IPS-20b (cell line): ENCODE results near the gene SCNN1G.
"Not testable (repeated sequence)": the region's sequence is repeated elsewhere in the genome, so short reads cannot be mapped to it uniquely, and the experiment has no call there.

ENCODE experiments used
- H3K27ac ChIP-seq: one replicate; pipeline ENCODE4 v1.5.1; 2013; ENCODE audit warnings: low read length
- H3K27me3 ChIP-seq: 2 replicates; pipeline ENCODE4 v1.6.1; 2013; ENCODE audit warnings: mild to moderate bottlenecking, low read length, inconsistent platforms; ENCODE audit not compliant: insufficient read depth
- H3K36me3 ChIP-seq: 2 replicates; pipeline ENCODE4 v1.6.1; 2013; ENCODE audit warnings: low read depth, mild to moderate bottlenecking, inconsistent platforms, low read length, moderate library complexity; ENCODE audit not compliant: insufficient read depth
- H3K4me1 ChIP-seq: 2 replicates; pipeline ENCODE4 v1.6.1; 2013; ENCODE audit warnings: mild to moderate bottlenecking, control low read depth, inconsistent platforms, low read length, moderate library complexity; ENCODE audit not compliant: insufficient read depth
- H3K4me3 ChIP-seq: 2 replicates; pipeline ENCODE4 v1.5.1; 2013; ENCODE audit warnings: mild to moderate bottlenecking, low read length, inconsistent platforms
- H3K9ac ChIP-seq: 2 replicates; pipeline ENCODE4 v1.6.1; 2013; ENCODE audit warnings: low read depth, mild to moderate bottlenecking, inconsistent platforms, low read length, moderate library complexity
- H3K9me3 ChIP-seq: 2 replicates; pipeline ENCODE4 v1.6.1; 2013; ENCODE audit warnings: mild to moderate bottlenecking, low read depth, low read length, inconsistent platforms; ENCODE audit not compliant: insufficient read depth

The SCNN1G gene

DNA sequence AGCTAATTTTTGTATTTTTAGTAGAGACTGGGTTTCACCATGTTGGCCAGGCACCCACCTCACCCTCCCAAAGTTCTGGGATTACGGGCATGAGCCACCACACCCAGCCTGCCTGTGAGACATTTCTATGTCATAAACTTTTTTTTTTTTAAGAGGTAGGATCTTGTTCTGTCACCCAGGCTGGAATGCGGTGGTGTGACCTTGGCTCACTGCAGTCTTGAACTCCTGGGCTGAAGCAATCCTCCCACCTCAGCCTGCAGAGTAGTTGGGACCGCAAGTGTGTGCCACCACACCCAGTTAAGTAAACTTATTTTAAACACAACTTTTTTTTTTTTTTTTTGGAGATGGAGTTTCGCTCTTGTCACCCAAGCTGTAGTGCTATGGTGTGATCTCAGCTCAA is 47.2 kb downstream of the SCNN1G start:
- no peaks in the 10 kb centered on the region for H3K4me1 ChIP-seq
- H3K27ac ChIP-seq = no peak overlapping the region
- no peaks in the 10 kb centered on the region for H3K9me3 ChIP-seq
- H3K36me3 ChIP-seq = no peaks in the 10 kb centered on the region
- H3K27me3 ChIP-seq = no peaks in the 10 kb centered on the region
- H3K9ac ChIP-seq = no peak overlapping the region
- H3K4me3 ChIP-seq = no peak overlapping the region

DNA sequence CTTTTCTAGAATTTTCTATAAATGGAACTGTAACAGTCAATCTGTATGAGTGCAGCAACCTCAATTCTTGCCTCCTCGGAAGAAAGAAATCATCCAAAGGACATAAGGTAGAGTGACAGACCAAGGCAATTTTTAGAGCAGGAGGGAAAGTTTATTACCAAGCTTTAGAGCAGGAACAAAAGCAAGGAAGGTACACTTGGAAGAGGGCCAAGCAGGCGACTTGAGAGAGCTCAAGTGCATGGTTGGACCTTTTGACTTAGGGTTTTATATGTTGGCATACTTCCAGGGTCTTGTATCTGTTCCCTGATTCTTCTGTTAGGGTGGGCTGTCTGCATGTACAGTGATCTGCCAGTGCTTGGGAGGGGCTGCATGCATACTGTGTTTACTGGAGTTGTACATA is 50.3 kb downstream of the SCNN1G start:
- H3K4me1 ChIP-seq = no peaks in the 10 kb centered on the region
- no peaks in the 10 kb centered on the region for H3K27me3 ChIP-seq
- no peak overlapping the region for H3K9ac ChIP-seq

DNA sequence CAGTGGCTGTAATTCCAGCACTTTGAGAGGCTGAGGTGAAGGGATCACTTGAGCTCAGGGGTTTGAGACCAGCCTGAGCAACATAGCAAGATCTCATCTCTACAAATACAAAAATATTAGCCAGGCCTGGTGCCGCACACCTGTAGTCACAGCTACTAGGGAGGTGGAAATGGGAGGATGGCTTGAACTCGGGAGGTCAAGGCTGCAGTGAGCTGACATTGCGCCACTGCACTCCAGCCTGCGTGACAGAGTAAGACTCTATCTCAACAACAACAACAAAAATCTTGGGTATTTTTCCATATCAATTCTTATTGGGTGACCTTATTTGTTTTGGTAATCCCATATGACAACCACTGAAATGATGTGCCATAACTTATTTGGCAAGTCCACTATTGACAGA is 52.6 kb downstream of the SCNN1G start:
- Histone ChIP-seq H3K9ac (no peak overlapping the region), H3K27ac (no peak overlapping the region), H3K27me3 (no peaks in the 10 kb centered on the region), H3K36me3 (no peaks in the 10 kb centered on the region), H3K4me3 (no peak overlapping the region), H3K4me1 (no peaks in the 10 kb centered on the region), H3K9me3 (no peaks in the 10 kb centered on the region)

More for the DNA sequence above, 50.3 kb downstream of the SCNN1G start:
- H3K36me3 ChIP-seq = no peaks in the 10 kb centered on the region
- no peak overlapping the region for H3K4me3 ChIP-seq
- H3K27ac ChIP-seq = no peak overlapping the region
- no peaks in the 10 kb centered on the region for H3K9me3 ChIP-seq

DNA sequence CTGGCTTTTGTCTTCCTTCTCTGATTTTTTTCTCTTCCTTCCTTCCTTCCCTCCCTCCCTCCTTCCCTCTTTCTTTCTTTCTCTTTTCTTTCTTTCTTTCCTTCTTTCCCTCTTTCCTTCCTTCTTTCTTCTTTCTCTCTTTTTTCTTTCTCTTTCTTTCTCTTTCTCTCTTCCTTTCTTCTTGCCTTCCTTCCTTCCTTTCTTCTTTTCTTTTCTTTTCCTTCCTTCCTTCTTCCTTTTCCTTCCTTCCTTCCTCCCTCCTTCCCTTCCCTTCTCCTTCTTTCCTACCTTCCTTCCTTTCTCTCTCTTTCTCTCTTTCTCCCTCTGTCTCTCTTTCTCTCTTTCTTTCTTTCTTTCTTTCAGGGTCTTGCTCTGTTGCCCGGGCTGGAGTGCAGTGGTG is 54.4 kb downstream of the SCNN1G start:
- H3K36me3 ChIP-seq = no peaks in the 10 kb centered on the region
- H3K4me3 ChIP-seq = no peak overlapping the region
- no peaks in the 10 kb centered on the region for H3K9me3 ChIP-seq
- H3K27me3 ChIP-seq = no peaks in the 10 kb centered on the region
- H3K9ac ChIP-seq = no peak overlapping the region
- H3K27ac ChIP-seq = no peak overlapping the region
- H3K4me1 ChIP-seq = no peaks in the 10 kb centered on the region

DNA sequence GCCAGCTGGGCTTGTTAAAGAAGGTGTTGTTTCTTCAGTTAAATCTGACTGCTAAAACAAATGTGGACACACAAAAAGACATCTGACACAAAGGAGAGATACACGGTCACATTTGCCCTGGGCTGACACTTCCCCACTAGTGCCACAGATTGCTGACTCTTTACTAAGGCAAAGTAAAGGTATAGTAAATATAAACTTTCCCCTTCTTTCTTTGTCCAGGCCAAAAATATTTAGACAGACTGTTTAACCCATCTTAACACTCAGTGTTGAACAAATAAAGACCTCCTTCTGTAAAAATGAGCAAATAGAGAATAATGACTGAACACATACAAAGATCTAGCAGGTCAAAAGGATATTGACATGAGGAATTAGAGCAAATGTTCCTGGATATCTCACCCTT is 58.4 kb downstream of the SCNN1G start:
- Histone ChIP-seq H3K4me1 (no peaks in the 10 kb centered on the region), H3K27ac (no peak overlapping the region), H3K27me3 (no peaks in the 10 kb centered on the region), H3K9ac (no peak overlapping the region), H3K36me3 (no peaks in the 10 kb centered on the region), H3K9me3 (no peaks in the 10 kb centered on the region), H3K4me3 (no peak overlapping the region)

DNA sequence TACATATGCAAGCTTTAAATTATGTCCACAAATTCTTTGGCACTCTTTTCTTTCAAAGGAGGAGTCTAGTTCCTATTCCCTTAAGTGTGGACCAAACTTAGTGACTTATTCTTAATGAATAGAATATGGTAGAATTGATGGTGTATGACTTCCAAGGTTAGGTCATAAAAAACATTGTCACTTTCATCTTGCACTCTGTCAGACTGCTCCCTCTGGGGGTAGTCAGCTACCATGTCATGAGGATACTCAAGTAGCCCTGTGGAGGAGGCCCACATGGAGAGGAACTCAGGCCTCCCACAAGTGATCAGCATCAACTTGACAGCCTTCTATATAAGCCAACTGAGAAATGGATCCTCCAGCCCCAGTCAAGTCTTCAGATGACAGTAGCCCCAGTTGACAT is 61.6 kb downstream of the SCNN1G start:
- Histone ChIP-seq H3K9me3 (no peaks in the 10 kb centered on the region), H3K9ac (no peak overlapping the region), H3K4me3 (no peak overlapping the region), H3K36me3 (no peaks in the 10 kb centered on the region), H3K27ac (no peak overlapping the region), H3K4me1 (no peaks in the 10 kb centered on the region), H3K27me3 (no peaks in the 10 kb centered on the region)

DNA sequence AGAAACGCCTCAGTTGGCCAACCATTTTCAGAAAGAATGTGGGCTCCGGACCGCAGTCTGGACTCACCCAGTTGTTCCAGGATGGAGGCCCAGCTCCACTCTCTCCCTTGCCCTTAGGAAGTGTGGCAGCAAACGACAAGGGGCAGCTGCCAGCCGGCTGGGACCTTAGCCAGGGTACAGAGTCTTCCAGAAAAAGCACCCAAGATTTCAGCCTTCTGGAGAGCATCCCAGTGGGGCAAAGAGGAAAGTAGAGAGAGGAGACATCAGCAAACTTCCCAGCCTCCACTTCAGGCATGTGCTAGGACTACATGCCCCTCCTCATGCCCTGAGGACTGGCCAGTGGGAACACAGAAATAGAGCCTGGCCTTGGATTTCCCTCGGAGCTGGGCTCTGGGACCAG is 62.7 kb downstream of the SCNN1G start:
- H3K9me3 ChIP-seq = peaks cover 4% of the 10 kb centered on the region; the same call in 1 of the 2 replicates
- no peaks in the 10 kb centered on the region for H3K27me3 ChIP-seq
- no peaks in the 10 kb centered on the region for H3K36me3 ChIP-seq
- H3K4me1 ChIP-seq = no peaks in the 10 kb centered on the region
- no peak overlapping the region for H3K27ac ChIP-seq
- no peak overlapping the region for H3K9ac ChIP-seq
- no peak overlapping the region for H3K4me3 ChIP-seq

DNA sequence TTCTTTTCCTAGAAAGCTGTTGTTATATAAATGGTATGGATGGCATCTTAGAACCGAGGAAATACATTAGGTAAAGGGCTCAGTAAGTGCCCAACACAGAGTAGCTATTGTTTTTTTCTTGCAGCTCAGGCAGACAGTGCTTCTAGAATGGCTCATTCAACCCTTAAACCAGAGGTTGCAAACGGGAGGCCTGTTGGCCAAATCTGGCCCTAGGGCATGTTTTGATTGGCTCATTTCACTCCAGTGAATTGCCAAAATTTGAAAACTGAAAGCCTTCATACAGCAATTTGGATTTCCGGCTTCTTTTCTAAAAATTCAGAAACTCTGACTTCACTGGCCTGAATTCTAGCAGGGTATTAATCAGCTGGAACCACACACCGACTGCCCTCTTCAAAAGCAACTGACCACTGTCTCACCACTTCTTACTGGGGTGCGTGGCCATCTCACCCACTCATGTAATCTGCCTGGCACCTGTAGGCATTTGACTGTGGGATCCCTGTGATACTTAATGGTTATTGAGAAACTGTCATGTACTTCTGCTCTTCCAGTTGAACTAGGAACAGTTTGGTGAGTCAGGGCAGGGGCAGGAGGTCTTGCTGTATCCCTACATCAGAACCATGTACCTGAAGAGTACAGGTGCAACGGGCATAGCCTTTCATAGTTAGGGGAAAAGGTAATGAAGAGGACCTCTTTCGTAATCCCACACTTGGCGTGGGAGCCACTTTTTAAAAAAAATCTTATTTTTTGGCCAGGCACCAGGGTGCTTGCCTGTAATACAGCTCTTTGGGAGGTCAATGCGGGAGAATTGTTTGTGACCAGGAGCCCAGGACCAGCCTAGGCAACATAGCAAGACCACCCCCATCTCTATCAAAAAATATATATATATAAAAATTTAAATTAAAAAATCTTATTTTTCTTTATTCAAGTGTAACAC is 66.0 kb downstream of the SCNN1G start:
- no peak overlapping the region for H3K27ac ChIP-seq
- H3K9me3 ChIP-seq = peaks cover 4% of the 10 kb centered on the region; the same call in 1 of the 2 replicates
- no peaks in the 10 kb centered on the region for H3K36me3 ChIP-seq
- H3K9ac ChIP-seq = no peak overlapping the region
- no peak overlapping the region for H3K4me3 ChIP-seq
- H3K27me3 ChIP-seq = no peaks in the 10 kb centered on the region
- no peaks in the 10 kb centered on the region for H3K4me1 ChIP-seq

DNA sequence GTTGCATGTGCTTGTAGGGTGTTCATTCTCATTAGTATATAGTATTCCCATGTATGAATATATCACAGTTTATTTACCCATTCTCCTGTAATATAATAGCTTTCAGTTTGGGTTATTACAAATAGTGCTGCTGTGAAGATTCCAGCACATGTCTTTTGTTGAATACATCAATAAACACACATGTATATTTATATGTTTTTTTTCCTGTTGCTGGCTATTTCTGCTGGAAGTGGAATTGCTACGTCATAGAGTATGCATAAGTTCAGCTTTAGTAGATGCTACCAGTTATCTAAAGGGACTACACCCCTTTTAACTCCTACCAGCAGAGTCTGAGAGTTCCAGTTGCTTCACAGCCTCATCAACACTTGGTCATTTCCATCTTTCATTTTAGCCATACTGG is 67.3 kb downstream of the SCNN1G start:
- no peaks in the 10 kb centered on the region for H3K4me1 ChIP-seq
- H3K36me3 ChIP-seq = no peaks in the 10 kb centered on the region
- H3K27me3 ChIP-seq = no peaks in the 10 kb centered on the region
- no peak overlapping the region for H3K27ac ChIP-seq
- no peak overlapping the region for H3K4me3 ChIP-seq
- H3K9me3 ChIP-seq = peaks cover 4% of the 10 kb centered on the region; the same call in 1 of the 2 replicates
- H3K9ac ChIP-seq = no peak overlapping the region

DNA sequence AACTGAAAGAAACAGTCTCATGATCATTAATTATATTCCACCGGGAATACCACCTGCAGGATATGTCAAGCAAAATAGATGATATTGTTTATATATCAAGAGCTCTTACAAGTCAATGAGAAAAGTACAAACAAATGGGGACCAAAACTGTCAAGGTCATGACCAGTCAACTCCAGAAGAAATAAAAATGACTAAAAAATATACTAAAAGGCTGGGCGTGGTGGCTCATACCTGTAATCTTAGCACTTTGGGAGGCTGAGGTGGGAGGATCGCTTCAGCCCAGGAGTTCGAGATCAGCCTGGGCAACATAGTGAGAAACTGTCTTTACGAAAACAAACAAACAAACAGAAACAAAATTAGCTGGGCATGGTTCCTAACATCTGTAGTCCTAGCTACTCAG is 69.8 kb downstream of the SCNN1G start:
- Histone ChIP-seq H3K9me3 (peaks cover 4% of the 10 kb centered on the region; the same call in 1 of the 2 replicates), H3K9ac (no peak overlapping the region), H3K27me3 (no peaks in the 10 kb centered on the region), H3K4me1 (no peaks in the 10 kb centered on the region), H3K27ac (no peak overlapping the region), H3K36me3 (no peaks in the 10 kb centered on the region), H3K4me3 (no peak overlapping the region)

DNA sequence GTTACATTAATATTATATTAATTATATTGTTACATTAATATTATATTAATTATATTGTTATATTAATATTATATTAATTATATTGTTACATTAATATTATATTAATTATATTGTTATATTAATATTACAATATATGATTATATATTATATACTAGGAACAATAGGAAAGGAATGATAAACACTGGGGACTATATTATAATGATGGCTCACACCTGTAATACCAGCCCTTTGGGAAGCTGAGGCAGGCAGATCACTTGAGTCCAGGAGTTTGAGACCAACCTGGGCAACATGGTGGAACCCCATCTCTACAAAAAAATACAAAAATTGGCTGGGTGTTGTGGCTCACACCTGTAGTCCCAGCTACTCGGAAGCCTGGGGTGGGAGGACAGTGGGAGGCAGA is 71.1 kb downstream of the SCNN1G start:
- H3K4me3 ChIP-seq, H3K4me1 ChIP-seq: not testable (repeated sequence)

DNA sequence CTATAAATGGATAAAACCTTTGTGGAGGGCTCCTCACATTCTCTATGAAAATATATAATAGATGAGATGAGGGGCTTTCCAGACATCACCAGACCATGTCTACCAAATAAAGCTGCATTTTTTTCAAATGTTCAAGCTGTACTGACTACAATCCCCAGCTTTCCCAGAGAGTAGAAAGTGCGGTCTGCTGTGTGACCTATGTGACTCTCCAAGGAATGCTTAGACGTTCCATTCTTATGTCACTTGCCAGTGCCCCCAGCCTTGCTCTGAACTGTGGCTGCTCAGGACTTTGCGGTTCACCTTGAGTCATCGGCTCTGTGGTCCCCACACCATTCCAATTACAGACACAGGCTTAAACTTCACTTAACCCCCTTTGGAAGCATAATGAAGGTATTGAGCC is 71.8 kb downstream of the SCNN1G start:
- H3K4me3 ChIP-seq = no peak overlapping the region
- H3K9ac ChIP-seq = no peak overlapping the region
- H3K4me1 ChIP-seq = no peaks in the 10 kb centered on the region
- no peaks in the 10 kb centered on the region for H3K36me3 ChIP-seq
- H3K27ac ChIP-seq = no peak overlapping the region
- H3K27me3 ChIP-seq = no peaks in the 10 kb centered on the region
- H3K9me3 ChIP-seq = peaks cover 4% of the 10 kb centered on the region; the same call in 1 of the 2 replicates

More for the DNA sequence above, 71.1 kb downstream of the SCNN1G start:
- not testable (repeated sequence) for H3K27me3 ChIP-seq, H3K27ac ChIP-seq, H3K9me3 ChIP-seq, H3K9ac ChIP-seq, H3K36me3 ChIP-seq
